Right lobe of liver (tissue), 6 donors: ENCODE data around the gene PPIA. TPM values are rescaled to one million over a fixed set of nuclear protein-coding genes. Genes with fewer than 3 reads are reported as not detected.

Experiments
- ATAC-seq, 4 donors: fragments of 200-7000 bp; cut with Tn5 transposase; one replicate each; pipeline ENCODE4 v1.9.1; 2020; ENCODE audit warnings: mild to moderate bottlenecking in 4 of 4, moderate library complexity in 4 of 4
- DNase-seq, 3 donors: peaks; one replicate each; pipeline ENCODE4 v3.0.0-alpha.2; 2020
- H3K27ac ChIP-seq, 3 donors: fragments of 200-600 bp; one replicate each; pipeline ENCODE4 v1.8.0; 2022
- H3K27me3 ChIP-seq, 2 donors: fragments of 200-600 bp; one replicate each; pipeline ENCODE4 v1.8.0; 2022
- H3K36me3 ChIP-seq, 4 donors: fragments of 200-600 bp; sonication (generic) in 1 of 4; one replicate each; pipeline versions ENCODE4 v1.5.1 to v1.8.0; 2017 to 2022; ENCODE audit warnings: control low read depth in 1 of 4
- H3K4me1 ChIP-seq, 4 donors: fragments of 200-600 bp; sonication (generic) in 1 of 4; one replicate each; pipeline versions ENCODE4 v1.5.1 to v1.8.0; 2017 to 2022; ENCODE audit warnings: control low read depth in 1 of 4
- H3K4me3 ChIP-seq, 3 donors: fragments of 200-600 bp; one replicate each; pipeline ENCODE4 v1.8.0; 2022
- H3K9me3 ChIP-seq, 4 donors: fragments of 200-600 bp; sonication (generic) in 1 of 4; one replicate each; pipeline versions ENCODE4 v1.5.1 to v1.8.0; 2017 to 2022; ENCODE audit warnings: control low read depth in 1 of 4
- POLR2A ChIP-seq: fragments of 450-650 bp; IDR thresholded peaks from one replicate; pipeline ENCODE4 v1.6.1; 2017; ENCODE audit warnings: antibody characterized with exemption, mild to moderate bottlenecking
- WGBS: methylation state at CpG from one replicate; pipeline ENCODE4 v1.1.6; 2018; ENCODE audit warnings: low coverage, low lambda C conversion rate; ENCODE audit not compliant: insufficient coverage; ENCODE audit errors: missing lambda C conversion rate; 5-methylcytosine and 5-hydroxymethylcytosine counted together
- intact Hi-C, 2 donors: fragments of 100-400 bp; cut with DNase I; formaldehyde crosslinking; loops; one replicate each; pipeline versions ENCODE4 v1.11.2 to v1.14.1; 2022
- total RNA-seq, 6 experiments: library from RNA; depleted of rRNA in 2 of 6; stranded (reverse); fragments of >200 nt in 2 of 6; fragmentation: NEBNext Ultra II Directional in 3 of 6; extraction: Animal tissue kit (Norgen Biotek cat#: 25700) in 3 of 6; gene quantifications; one replicate each; pipeline versions ENCODE4 v1.1.0 to v1.2.4, GENCODE V29; 2016 to 2023
- TF ChIP-seq, protein P1 (sequence below), 4 donors: fragments of 200-600 bp in 3 of 4; fragments of 450-650 bp in 1 of 4; IDR thresholded peaks; one replicate each; pipeline versions ENCODE4 v1.5.1 to v1.8.0; 2016 to 2022; ENCODE audit warnings: antibody characterized with exemption in 4 of 4, mild to moderate bottlenecking in 2 of 4
- donor health status: DM: no; HTN: yes; CAD: no.
- donor health status: DM: no; HTN: no; CAD: no.
- donor health status: DM: no; HTN: no; CAD: no.
- donor health status: DM: no; HTN: yes; CAD: no.
- donor health status: DM: no; HTN: yes; CAD: no.

Gene PPIA
- total RNA-seq, 6 experiments from 2014 or later, result 530 to 1,528 (median 637) TPM

DNA sequence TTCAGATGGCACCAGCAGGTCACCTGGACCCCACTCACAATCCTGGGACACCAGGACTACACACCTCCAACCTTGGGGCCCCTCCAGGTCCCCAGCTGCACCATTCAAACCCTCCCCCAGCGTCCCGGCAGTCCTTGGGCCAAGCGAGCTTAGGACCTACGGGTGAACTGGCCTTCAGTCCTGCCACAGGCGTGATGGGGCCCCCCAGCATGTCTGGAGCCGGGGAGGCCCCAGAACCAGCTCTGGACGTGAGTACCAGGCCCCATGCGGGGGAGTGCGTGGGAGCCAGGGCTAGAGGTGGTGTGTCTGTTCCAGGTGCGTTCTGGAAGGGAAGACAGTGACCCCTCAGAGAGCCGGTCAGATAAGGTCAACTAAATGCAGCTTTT is 30.1 kb upstream of the PPIA start:
- Histone ChIP-seq H3K36me3 (peaks cover 0 to 37% (median 14%) of the 10 kb centered on the region in 4 donors), H3K27me3 (no peaks in the 10 kb centered on the region), H3K27ac (no peak overlapping the region), H3K9me3 (no peaks in the 10 kb centered on the region), H3K4me1 (peaks cover 0 to 47% (median 11%) of the 10 kb centered on the region in 4 donors), H3K4me3 (no peak overlapping the region)
- no peak for ATAC-seq
- WGBS, result 94% methylated on average over 3 of the region's 11 CpGs
- TF ChIP-seq POLR2A, result no peak
- TF ChIP-seq, protein P1, sequence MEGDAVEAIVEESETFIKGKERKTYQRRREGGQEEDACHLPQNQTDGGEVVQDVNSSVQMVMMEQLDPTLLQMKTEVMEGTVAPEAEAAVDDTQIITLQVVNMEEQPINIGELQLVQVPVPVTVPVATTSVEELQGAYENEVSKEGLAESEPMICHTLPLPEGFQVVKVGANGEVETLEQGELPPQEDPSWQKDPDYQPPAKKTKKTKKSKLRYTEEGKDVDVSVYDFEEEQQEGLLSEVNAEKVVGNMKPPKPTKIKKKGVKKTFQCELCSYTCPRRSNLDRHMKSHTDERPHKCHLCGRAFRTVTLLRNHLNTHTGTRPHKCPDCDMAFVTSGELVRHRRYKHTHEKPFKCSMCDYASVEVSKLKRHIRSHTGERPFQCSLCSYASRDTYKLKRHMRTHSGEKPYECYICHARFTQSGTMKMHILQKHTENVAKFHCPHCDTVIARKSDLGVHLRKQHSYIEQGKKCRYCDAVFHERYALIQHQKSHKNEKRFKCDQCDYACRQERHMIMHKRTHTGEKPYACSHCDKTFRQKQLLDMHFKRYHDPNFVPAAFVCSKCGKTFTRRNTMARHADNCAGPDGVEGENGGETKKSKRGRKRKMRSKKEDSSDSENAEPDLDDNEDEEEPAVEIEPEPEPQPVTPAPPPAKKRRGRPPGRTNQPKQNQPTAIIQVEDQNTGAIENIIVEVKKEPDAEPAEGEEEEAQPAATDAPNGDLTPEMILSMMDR (IDR thresholded peaks at IDR 0.05), result no peak
- no peak for DNase-seq
- intact Hi-C loops, result no loop called here

DNA sequence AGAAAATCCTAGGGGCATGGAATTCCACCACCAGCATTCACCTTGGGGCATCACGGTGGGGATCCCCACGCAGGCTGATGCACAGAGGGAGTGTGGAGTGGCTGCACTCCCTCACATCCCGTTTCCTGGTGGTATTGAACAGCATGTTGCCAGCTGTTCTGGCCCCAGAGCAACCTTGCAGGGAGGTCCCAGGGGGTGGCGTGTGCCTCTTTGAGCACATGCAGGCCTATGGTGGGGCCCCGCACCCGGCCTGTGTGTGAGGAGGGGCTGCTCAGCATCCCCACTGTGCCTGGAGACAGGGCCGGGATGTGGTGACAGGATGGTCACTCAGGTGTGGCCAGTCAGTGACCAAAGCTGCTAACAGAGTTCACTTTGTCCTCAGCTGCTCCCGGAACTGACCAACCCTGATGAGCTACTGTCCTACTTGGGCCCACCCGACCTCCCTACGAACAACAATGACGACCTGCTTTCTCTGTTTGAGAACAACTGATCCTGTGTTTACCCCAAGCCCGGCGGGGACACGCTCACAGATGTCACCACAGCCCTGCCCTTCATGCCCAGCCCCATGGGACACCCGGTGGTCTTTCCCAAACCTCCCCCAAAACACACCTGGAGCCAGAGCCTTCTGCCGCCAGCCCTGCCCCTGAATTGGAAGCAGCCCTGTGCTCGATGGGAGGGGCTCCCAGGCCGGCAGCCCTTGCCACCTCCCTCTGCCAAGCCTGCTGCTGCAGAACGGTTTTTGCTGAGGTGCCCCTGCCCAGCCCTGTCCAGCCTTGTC is 29.2 kb upstream of the PPIA start:
- H3K4me3 ChIP-seq, result no peak overlapping the region
- peaks cover 0 to 32% (median 14%) of the 10 kb centered on the region in 4 donors for H3K36me3 ChIP-seq
- ATAC-seq, result no peak
- no peaks in the 10 kb centered on the region for H3K27me3 ChIP-seq
- H3K4me1 ChIP-seq, result peaks cover 0 to 47% (median 11%) of the 10 kb centered on the region in 4 donors
- DNase-seq, result no peak
- no peak overlapping the region for H3K27ac ChIP-seq
- intact Hi-C loops, result no loop called here
- TF ChIP-seq, protein P1 (IDR thresholded peaks at IDR 0.05), result no peak
- TF ChIP-seq POLR2A, result no peak
- WGBS, result 64% methylated on average over 3 of the region's 19 CpGs
- H3K9me3 ChIP-seq, result no peaks in the 10 kb centered on the region

DNA sequence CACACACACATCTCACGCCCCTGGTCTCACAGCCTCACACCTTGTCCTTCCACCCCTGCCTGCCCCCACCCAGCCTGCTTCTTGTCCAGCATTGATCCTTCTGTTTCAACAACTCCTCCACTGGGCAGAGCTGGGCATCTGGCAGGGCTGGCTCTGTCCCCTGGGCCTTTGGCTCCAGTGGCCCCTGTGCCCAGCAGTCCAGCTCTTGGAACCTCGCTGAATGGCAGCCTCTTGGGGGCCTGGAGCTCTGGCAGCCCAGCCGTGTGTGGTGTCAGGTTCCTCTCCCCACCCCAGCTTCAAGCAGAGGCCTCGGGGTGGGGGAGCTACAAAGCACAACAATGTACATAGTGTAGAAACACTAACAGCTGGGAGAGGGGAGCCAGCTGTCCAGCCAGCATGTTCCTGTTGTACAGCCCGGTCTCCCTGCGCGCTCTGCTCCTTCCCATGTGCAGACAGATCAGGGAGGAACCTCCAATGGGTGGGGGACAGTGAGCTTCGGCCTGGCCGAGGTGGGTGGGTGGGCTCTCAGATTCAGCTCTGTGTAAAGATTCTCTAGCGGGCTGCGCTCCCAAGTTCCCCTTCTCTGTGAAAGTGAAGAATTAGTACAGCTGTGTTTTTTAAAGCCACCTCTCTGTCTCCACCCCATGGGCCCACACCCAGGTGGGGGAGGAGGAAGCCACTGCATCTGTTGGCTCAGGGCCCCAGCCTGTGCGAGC is 28.4 kb upstream of the PPIA start:
- no peaks in the 10 kb centered on the region for H3K9me3 ChIP-seq
- peaks cover 0 to 47% (median 11%) of the 10 kb centered on the region in 4 donors for H3K4me1 ChIP-seq
- TF ChIP-seq POLR2A, result no peak
- TF ChIP-seq, protein P1 (IDR thresholded peaks at IDR 0.05), result no peak
- peak; percentile 17 to 42 (median 31) for ATAC-seq
- intact Hi-C loops, result no loop called here
- DNase-seq, result peak in 2 of 3 donors; percentile 64 to 81
- H3K36me3 ChIP-seq, result peaks cover 0 to 29% (median 13%) of the 10 kb centered on the region in 4 donors
- no peaks in the 10 kb centered on the region for H3K27me3 ChIP-seq
- WGBS, result 45% methylated on average over 9 of the region's 12 CpGs
- no peak overlapping the region for H3K4me3 ChIP-seq
- H3K27ac ChIP-seq, result no peak overlapping the region

DNA sequence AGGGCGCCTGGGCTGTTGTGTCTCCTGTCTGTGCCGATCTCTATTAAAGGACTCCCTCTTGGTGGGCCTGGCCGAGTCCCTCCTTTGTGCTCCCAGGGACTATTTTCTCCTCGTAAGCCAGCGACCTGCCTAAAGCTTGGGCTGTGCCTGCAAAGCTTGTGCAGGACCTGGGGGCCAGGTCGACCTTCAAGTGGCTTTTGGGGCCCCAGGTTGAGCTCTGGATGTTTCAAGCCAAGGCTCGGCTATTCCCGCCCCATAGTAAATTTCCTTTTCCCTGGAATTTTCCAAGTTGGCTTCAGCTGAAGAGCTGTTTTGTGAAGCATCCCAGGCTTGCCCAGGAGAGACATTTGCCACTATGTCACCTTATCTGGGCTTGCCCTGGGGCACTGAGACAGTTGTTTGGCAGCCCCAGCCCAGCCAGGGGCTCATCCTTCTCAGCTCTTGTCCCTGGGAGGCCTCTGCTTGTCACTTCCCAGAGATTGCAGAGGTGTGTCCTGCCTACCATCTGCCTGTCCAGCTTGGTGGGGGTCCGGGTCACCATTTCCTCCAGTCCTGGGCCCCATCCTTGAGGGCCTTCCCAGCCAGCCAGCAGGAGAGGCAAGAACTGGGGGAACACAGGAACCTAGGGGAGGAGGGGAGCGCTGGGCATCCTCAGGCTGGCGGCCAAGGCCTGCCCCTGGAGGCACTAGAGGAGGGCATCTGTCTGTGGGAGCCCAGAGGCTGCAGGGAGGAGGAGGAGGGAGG is 27.7 kb upstream of the PPIA start:
- ATAC-seq (no peak), DNase-seq (no peak)
- peaks cover 0 to 24% (median 11%) of the 10 kb centered on the region in 4 donors for H3K36me3 ChIP-seq
- no peaks in the 10 kb centered on the region for H3K9me3 ChIP-seq
- H3K4me1 ChIP-seq, result peaks cover 0 to 47% (median 11%) of the 10 kb centered on the region in 4 donors
- TF ChIP-seq, protein P1 (IDR thresholded peaks at IDR 0.05), result no peak
- TF ChIP-seq POLR2A, result no peak
- H3K27me3 ChIP-seq, result no peaks in the 10 kb centered on the region
- WGBS, result 58% methylated on average over 5 of the region's 11 CpGs
- intact Hi-C loops, result no loop called here
- H3K4me3 ChIP-seq, result no peak overlapping the region
- no peak overlapping the region for H3K27ac ChIP-seq
